ENCODE measurements around the gene SAXO1. TPM values are rescaled to one million over a fixed set of nuclear protein-coding genes. Genes with fewer than 3 reads are reported as not detected.

Gene SAXO1
- total RNA-seq, 1 experiment from 2014 or later, result not detected

GRCh38 chr9:18936094-18936871, 96.7 kb downstream of the SAXO1 start:
- Histone ChIP-seq H3K27ac (ENCODE audit: low read depth, low read length) (no peak overlapping the region), H2AFZ (ENCODE audit: low read depth, low read length, poor library complexity, severe bottlenecking) (no peak overlapping the region), H3K79me2 (ENCODE audit: insufficient read depth, low read length) (no peaks in the 10 kb centered on the region), H4K20me1 (ENCODE audit: insufficient read depth) (no peaks in the 10 kb centered on the region), H3K4me2 (ENCODE audit: low read length) (no peak overlapping the region), H3K36me3 (ENCODE audit: control insufficient read depth in 1 of 2, insufficient read depth in 2 of 2, low read length in 2 of 2) (no peaks in the 10 kb centered on the region), H3K9me2 (ENCODE audit: insufficient read depth) (no peaks in the 10 kb centered on the region), H3K27me3 (ENCODE audit: insufficient read depth, low read length) (peaks cover 30% of the 10 kb centered on the region), H3K4me3 (replicated peaks in 1 of 2; ENCODE audit: low read depth in 1 of 2, low read length in 2 of 2) (no peak overlapping the region), H3K4me1 (ENCODE audit: control insufficient read depth in 1 of 2, insufficient read depth in 2 of 2, low read length in 2 of 2) (no peaks in the 10 kb centered on the region), H3K9ac (ENCODE audit: low read length) (no peak overlapping the region), H3K9me3 (ENCODE audit: control insufficient read depth in 1 of 2, insufficient read depth in 1 of 2, low read depth in 1 of 2, low read length in 2 of 2) (no peaks in the 10 kb centered on the region)
- ATAC-seq (no peak), DNase-seq (ENCODE audit: low read depth, low spot score) (no peak)
- intact Hi-C loops (cut with micrococcal nuclease), result no loop called here
- CTCF ChIA-PET, result no interaction called here
- TF ChIP-seq EZH2 (IDR thresholded peaks at IDR 0.05) (no peak), YY1 (IDR thresholded peaks at IDR 0.05; ENCODE audit: extremely low read depth, insufficient replicate concordance, low read depth, low read length) (no peak), EZH2phosphoT487 (IDR thresholded peaks at IDR 0.05; ENCODE audit: borderline replicate concordance) (no peak), POLR2AphosphoS5 (IDR thresholded peaks at IDR 0.05; ENCODE audit: low read depth, low read length) (no peak), ZNF274 (IDR thresholded peaks at IDR 0.05; ENCODE audit: low read depth, low read length) (no peak), ZFX (IDR thresholded peaks at IDR 0.05) (no peak)
- POLR2A ChIA-PET, result no interaction called here
- no TSS peak for BruUV-seq (replicated peaks)
- RAD21 ChIA-PET (ENCODE audit: low non-redundant PET in 1 of 2, low total read pairs in 2 of 2, uncharacterized antibody in 2 of 2, unreplicated experiment in 2 of 2), result no interaction called here

- Histone ChIP-seq H3K4me3 (replicated peaks in 1 of 2; ENCODE audit: low read depth in 1 of 2, low read length in 2 of 2) (no peak overlapping the region), H3K4me2 (ENCODE audit: low read length) (no peak overlapping the region), H3K27me3 (ENCODE audit: insufficient read depth, low read length) (peaks cover 30% of the 10 kb centered on the region), H4K20me1 (ENCODE audit: insufficient read depth) (no peaks in the 10 kb centered on the region), H3K9me3 (ENCODE audit: control insufficient read depth in 1 of 2, insufficient read depth in 1 of 2, low read depth in 1 of 2, low read length in 2 of 2) (no peaks in the 10 kb centered on the region), H3K9me2 (ENCODE audit: insufficient read depth) (no peaks in the 10 kb centered on the region), H3K4me1 (ENCODE audit: control insufficient read depth in 1 of 2, insufficient read depth in 2 of 2, low read length in 2 of 2) (no peaks in the 10 kb centered on the region), H3K79me2 (ENCODE audit: insufficient read depth, low read length) (no peaks in the 10 kb centered on the region), H3K36me3 (ENCODE audit: control insufficient read depth in 1 of 2, insufficient read depth in 2 of 2, low read length in 2 of 2) (no peaks in the 10 kb centered on the region), H3K9ac (ENCODE audit: low read length) (no peak overlapping the region), H3K27ac (ENCODE audit: low read depth, low read length) (no peak overlapping the region), H2AFZ (ENCODE audit: low read depth, low read length, poor library complexity, severe bottlenecking) (no peak overlapping the region)
- DNase-seq (ENCODE audit: low read depth, low spot score), result no peak
- RAD21 ChIA-PET (ENCODE audit: low non-redundant PET in 1 of 2, low total read pairs in 2 of 2, uncharacterized antibody in 2 of 2, unreplicated experiment in 2 of 2), result no interaction called here
- POLR2A ChIA-PET, result no interaction called here
- intact Hi-C loops (cut with micrococcal nuclease), result no loop called here
- CTCF ChIA-PET, result no interaction called here
- no peak for ATAC-seq
- no TSS peak for BruUV-seq (replicated peaks)
- TF ChIP-seq YY1 (IDR thresholded peaks at IDR 0.05; ENCODE audit: extremely low read depth, insufficient replicate concordance, low read depth, low read length) (no peak), SP1 (IDR thresholded peaks at IDR 0.05; ENCODE audit: low read depth) (no peak), TCF7L2 (IDR thresholded peaks at IDR 0.05; ENCODE audit: borderline replicate concordance, extremely low read depth, insufficient read depth, insufficient read length) (no peak), REST (IDR thresholded peaks at IDR 0.05; ENCODE audit: low read depth) (no peak), RAD21 (IDR thresholded peaks at IDR 0.05; ENCODE audit: low read depth) (no peak), JUND (IDR thresholded peaks at IDR 0.05) (no peak), ZBTB33 (IDR thresholded peaks at IDR 0.05; ENCODE audit: extremely low read depth, insufficient replicate concordance, low read length) (no peak), SRF (IDR thresholded peaks at IDR 0.05; ENCODE audit: low read depth) (no peak), EZH2phosphoT487 (IDR thresholded peaks at IDR 0.05; ENCODE audit: borderline replicate concordance) (no peak)
Measured at GRCh38 chr9:18935541-18935940, 97.5 kb downstream of the SAXO1 start.

All from HCT116 (cell line).